IMR-90 (cell line): ENCODE data around the gene RHBDL3. TPM values are rescaled to one million over a fixed set of nuclear protein-coding genes. Genes with fewer than 3 reads are reported as not detected.

ENCODE experiments used
- ATAC-seq: fragments of 200-7000 bp; cut with Tn5 transposase; 2 replicates; pipeline ENCODE4 v1.9.1; 2020; ENCODE audit warnings: low read depth, mild to moderate bottlenecking, moderate library complexity
- BruUV-seq: library from RNA; stranded (reverse); fragments of 400-500 nt; replicated peaks from 2 replicates; lab custom pipeline; 2021; lab: Mats Ljungman, UMichigan
- CTCF ChIA-PET: fragments of 300-600 bp; formaldehyde crosslinking; extraction: SDS; loops from one replicate; lab custom pipeline; 2021; ENCODE audit warnings: antibody characterized with exemption; lab: Yijun Ruan, JAX
- POLR2A ChIA-PET: fragments of 300-600 bp; sonication (Branson Sonifier 250); formaldehyde crosslinking; loops from one replicate; lab custom pipeline; 2022; ENCODE audit warnings: antibody characterized with exemption; ENCODE audit not compliant: unreplicated experiment; lab: Charles Lee
- DNase-seq: peaks from one replicate; pipeline ENCODE4 v3.0.0; 2013
- H2AFZ ChIP-seq: replicated peaks from 2 replicates; pipeline ENCODE3; 2013; ENCODE audit warnings: low read length, mild to moderate bottlenecking; ENCODE audit not compliant: poor library complexity
- H2AK5ac ChIP-seq: 2 replicates; pipeline ENCODE4 v1.6.1; 2013; ENCODE audit warnings: low read depth, low read length, inconsistent platforms
- H2AK9ac ChIP-seq: replicated peaks from 2 replicates; pipeline ENCODE3; 2013; ENCODE audit warnings: mild to moderate bottlenecking, low read depth, low read length, moderate library complexity; ENCODE audit not compliant: poor library complexity
- H2BK120ac ChIP-seq: 2 replicates; pipeline ENCODE4 v1.6.1; 2013; ENCODE audit warnings: low read depth, low read length, inconsistent platforms
- H2BK15ac ChIP-seq: 3 replicates; pipeline ENCODE4 v1.6.1; 2013; ENCODE audit warnings: low read depth, low read length, inconsistent platforms
- H2BK20ac ChIP-seq: 2 replicates; pipeline ENCODE4 v1.6.1; 2013; ENCODE audit warnings: low read depth, mild to moderate bottlenecking, inconsistent platforms, low read length, moderate library complexity
- H2BK5ac ChIP-seq: 2 replicates; pipeline ENCODE4 v1.6.1; 2013; ENCODE audit warnings: mild to moderate bottlenecking, low read depth, low read length, inconsistent platforms; ENCODE audit not compliant: poor library complexity, severe bottlenecking
- H3K14ac ChIP-seq: replicated peaks from 2 replicates; pipeline ENCODE4 v1.6.1; 2013; ENCODE audit warnings: low read depth, low read length, inconsistent platforms
- H3K18ac ChIP-seq: 2 replicates; pipeline ENCODE4 v1.6.1; 2013; ENCODE audit warnings: low read depth, low read length, control low read depth
- H3K23ac ChIP-seq: 2 replicates; pipeline ENCODE4 v1.6.1; 2013; ENCODE audit warnings: low read depth, low read length, inconsistent platforms
- H3K27ac ChIP-seq: 2 replicates; pipeline ENCODE4 v1.5.1; 2013; ENCODE audit warnings: mild to moderate bottlenecking, control low read depth, low read length; ENCODE audit not compliant: insufficient read depth
- H3K27me3 ChIP-seq: 2 replicates; pipeline ENCODE4 v1.6.1; 2013; ENCODE audit warnings: low read length; ENCODE audit not compliant: control insufficient read depth, insufficient read depth
- H3K36me3 ChIP-seq: 2 replicates; pipeline ENCODE4 v1.6.1; 2013; ENCODE audit warnings: low read length, mixed read lengths; ENCODE audit not compliant: control insufficient read depth, insufficient read depth
- H3K4ac ChIP-seq: 2 replicates; pipeline ENCODE4 v1.6.1; 2013; ENCODE audit warnings: low read depth, low read length, inconsistent platforms
- H3K4me1 ChIP-seq: 2 replicates; pipeline ENCODE4 v1.6.1; 2013; ENCODE audit warnings: low read length, mixed read lengths; ENCODE audit not compliant: control insufficient read depth, insufficient read depth
- H3K4me2 ChIP-seq: 2 replicates; pipeline ENCODE4 v1.6.1; 2013; ENCODE audit warnings: low read depth, mild to moderate bottlenecking, control low read depth, low read length, moderate library complexity
- H3K4me3 ChIP-seq: 2 replicates; pipeline ENCODE4 v1.5.1; 2013; ENCODE audit warnings: low read depth, mild to moderate bottlenecking, control low read depth, low read length, moderate library complexity; ENCODE audit not compliant: insufficient read depth
- H3K56ac ChIP-seq: 2 replicates; pipeline ENCODE4 v1.6.1; 2013; ENCODE audit warnings: low read length, inconsistent platforms; ENCODE audit not compliant: insufficient read depth; ENCODE audit errors: extremely low read depth
- H3K79me1 ChIP-seq, 2 experiments: 2 replicates each; pipeline ENCODE4 v1.6.1; 2013; ENCODE audit warnings: low read length in 2 of 2, inconsistent platforms in 1 of 2, low read depth in 1 of 2
- H3K9ac ChIP-seq: 2 replicates; pipeline ENCODE4 v1.6.1; 2013; ENCODE audit warnings: low read depth, low read length, control low read depth
- H3K9me1 ChIP-seq: 2 replicates; pipeline ENCODE4 v1.6.1; 2013; ENCODE audit warnings: low read length, inconsistent platforms; ENCODE audit not compliant: insufficient read depth
- H3K9me3 ChIP-seq: 2 replicates; pipeline ENCODE4 v1.6.1; 2013; ENCODE audit warnings: low read length; ENCODE audit not compliant: control insufficient read depth, insufficient read depth
- H4K20me1 ChIP-seq: 2 replicates; pipeline ENCODE4 v1.6.1; 2013; ENCODE audit warnings: low read length, inconsistent platforms; ENCODE audit not compliant: insufficient read depth
- H4K5ac ChIP-seq: 2 replicates; pipeline ENCODE4 v1.6.1; 2013; ENCODE audit warnings: mild to moderate bottlenecking, low read depth, low read length, control low read depth
- H4K8ac ChIP-seq, 2 experiments: 2 replicates each; pipeline ENCODE4 v1.6.1; 2013; ENCODE audit warnings: low read depth in 2 of 2, low read length in 2 of 2, control low read depth in 1 of 2, inconsistent platforms in 1 of 2
- H4K91ac ChIP-seq: 2 replicates; pipeline ENCODE4 v1.6.1; 2013; ENCODE audit warnings: low read depth, low read length, inconsistent platforms; ENCODE audit not compliant: insufficient read depth
- BHLHE40 ChIP-seq: fragments of 150-350 bp; IDR thresholded peaks from 2 replicates; pipeline ENCODE4 v1.6.1; 2016; ENCODE audit warnings: mild to moderate bottlenecking, low read depth, low read length
- CEBPB ChIP-seq: IDR thresholded peaks from 2 replicates; pipeline ENCODE4 v1.6.1; 2012; ENCODE audit warnings: low read depth, low read length, improper control_type of control experiment
- FOS ChIP-seq: fragments of 150-350 bp; IDR thresholded peaks from 2 replicates; pipeline ENCODE4 v1.6.1; 2016; ENCODE audit warnings: low read depth, low read length
- MAFK ChIP-seq: IDR thresholded peaks from 2 replicates; pipeline ENCODE4 v1.6.1; 2012; ENCODE audit warnings: low read depth, low read length, improper control_type of control experiment
- MAZ ChIP-seq: IDR thresholded peaks from 2 replicates; pipeline ENCODE4 v1.6.1; 2012; ENCODE audit warnings: low read depth, mild to moderate bottlenecking, low read length, improper control_type of control experiment, moderate library complexity, borderline replicate concordance
- MXI1 ChIP-seq: IDR thresholded peaks from 2 replicates; pipeline ENCODE4 v1.6.1; 2012; ENCODE audit warnings: low read depth, mild to moderate bottlenecking, low read length, moderate library complexity, borderline replicate concordance
- NFE2L2 ChIP-seq: fragments of 150-350 bp; IDR thresholded peaks from 2 replicates; pipeline ENCODE4 v1.6.1; 2016; ENCODE audit warnings: low read depth, mild to moderate bottlenecking, low read length
- POLR2A ChIP-seq: IDR thresholded peaks from 2 replicates; pipeline ENCODE4 v1.6.1; 2012; ENCODE audit warnings: mild to moderate bottlenecking, low read depth, low read length
- RAD21 ChIP-seq: IDR thresholded peaks from 2 replicates; pipeline ENCODE4 v1.6.1; 2012; ENCODE audit warnings: low read length, improper control_type of control experiment
- RCOR1 ChIP-seq: IDR thresholded peaks from 2 replicates; pipeline ENCODE4 v1.6.1; 2012; ENCODE audit warnings: mild to moderate bottlenecking, low read length, improper control_type of control experiment; ENCODE audit not compliant: insufficient replicate concordance
- RFX5 ChIP-seq: IDR thresholded peaks from 2 replicates; pipeline ENCODE4 v1.8.0; 2012; ENCODE audit warnings: low read depth, mild to moderate bottlenecking, low read length, moderate library complexity
- SMC3 ChIP-seq: fragments of 150-350 bp; IDR thresholded peaks from 2 replicates; pipeline ENCODE4 v1.6.1; 2016; ENCODE audit warnings: low read depth, mild to moderate bottlenecking, antibody characterized with exemption, low read length, moderate library complexity
- WGBS, 2 experiments: methylation state at CpG; one replicate each; pipeline versions ENCODE4 v1.1.5 to v1.1.7; 2013; ENCODE audit warnings: missing lambda C conversion rate in 2 of 2; ENCODE audit not compliant: insufficient read length in 1 of 2; ENCODE audit errors: extremely low coverage in 2 of 2; 5-methylcytosine and 5-hydroxymethylcytosine counted together
- dilution Hi-C: fragments of 300-500 bp; cut with HindIII; formaldehyde crosslinking; loops from one replicate; pipeline ENCODE4 v1.14.3; 2018; ENCODE audit warnings: low sequenced_read_pairs; ENCODE audit not compliant: unreplicated experiment
- in situ Hi-C: fragments of 300-500 bp; cut with MboI; formaldehyde crosslinking; loops from 3 replicates; pipeline ENCODE4 v1.14.3; 2019; ENCODE audit warnings: low sequenced_read_pairs, inconsistent platforms, mixed read lengths
- intact Hi-C: fragments of 100-400 bp; cut with micrococcal nuclease; formaldehyde crosslinking; loops from 2 replicates; pipeline ENCODE4 v1.10.0; 2022
- polyA plus RNA-seq, 3 experiments: library from polyadenylated mRNA; depleted of rRNA; stranded (reverse); fragments of >200 nt; gene quantifications; 2 replicates each; pipeline ENCODE4 v1.2.3, GENCODE V29; 2012; ENCODE audit warnings: low replicate concordance in 1 of 3
- total RNA-seq: library from RNA; depleted of rRNA; stranded (reverse); fragments of >200 nt; gene quantifications from 2 replicates; pipeline ENCODE4 v1.2.3, GENCODE V29; 2012
- TF ChIP-seq, protein P1 (sequence below): fragments of 150-350 bp; IDR thresholded peaks from 2 replicates; pipeline ENCODE4 v1.6.1; 2017; ENCODE audit warnings: mild to moderate bottlenecking, antibody characterized with exemption, low read length, low read depth
- TF ChIP-seq, protein P2 (sequence below): fragments of 150-350 bp; IDR thresholded peaks from 2 replicates; pipeline ENCODE4 v1.6.1; 2016; ENCODE audit warnings: low read depth, mild to moderate bottlenecking, low read length, moderate library complexity, borderline replicate concordance
- TF ChIP-seq, protein P3 (sequence below): conservative IDR thresholded peaks from 2 replicates; pipeline ENCODE4 v1.5.1; 2012; ENCODE audit warnings: mild to moderate bottlenecking, low read depth, low read length, improper control_type of control experiment

Gene RHBDL3
- total and polyA plus RNA-seq, 2 of the 4 experiments (the other 2 are of a cell fraction): 0.09 to 0.18 TPM

DNA sequence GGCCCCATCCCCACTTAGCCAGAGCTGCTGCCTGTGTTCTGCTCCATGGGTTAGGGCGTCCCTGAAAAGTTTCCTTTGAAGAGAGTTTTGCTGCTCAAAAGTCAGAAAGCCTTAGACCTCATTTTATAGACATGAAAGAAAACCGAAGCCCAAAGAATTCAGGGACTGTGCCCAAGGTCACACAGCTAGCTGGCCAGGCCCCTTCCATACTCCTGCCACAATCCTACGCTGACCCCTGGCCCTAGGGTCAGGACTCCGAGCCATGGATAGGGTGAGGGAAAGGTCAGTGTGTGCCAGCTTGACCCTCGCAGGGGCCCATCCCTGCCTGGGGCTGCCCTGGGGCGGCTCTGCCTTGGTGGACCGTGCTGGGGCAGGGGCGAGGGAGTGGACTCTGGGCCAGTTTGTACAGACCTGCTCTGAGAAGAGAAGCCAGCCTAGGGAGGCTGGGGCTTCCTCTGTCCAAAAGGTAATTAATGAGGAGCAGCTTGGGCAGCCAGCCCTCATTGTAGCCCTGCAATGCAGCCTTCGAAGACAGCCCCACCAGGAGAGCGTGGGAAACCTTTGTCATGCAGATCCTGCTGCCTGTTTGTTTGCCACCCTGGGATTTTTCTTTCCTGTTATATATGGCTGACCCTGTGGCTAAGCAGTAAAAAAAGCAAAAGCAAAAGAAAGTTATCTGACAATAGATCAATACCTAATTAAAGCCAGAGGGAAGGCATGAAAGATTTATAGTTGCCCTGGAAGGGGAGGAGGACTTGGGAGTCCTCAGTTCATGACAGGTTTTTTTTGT lies 37.4 kb downstream of the RHBDL3 start:
- Histone ChIP-seq H2BK15ac (no peak overlapping the region), H3K4ac (no peak overlapping the region), H3K36me3 (no peaks in the 10 kb centered on the region), H3K4me1 (no peaks in the 10 kb centered on the region), H3K18ac (no peak overlapping the region), H3K79me1 (no peaks in the 10 kb centered on the region), H3K56ac (no peak overlapping the region), H2BK20ac (no peak overlapping the region), H3K27me3 (peaks cover 46% of the 10 kb centered on the region), H3K4me3 (no peak overlapping the region), H4K5ac (no peak overlapping the region), H2AK5ac (no peak overlapping the region), H2BK5ac (no peak overlapping the region), H4K8ac (no peak overlapping the region), H3K9ac (no peak overlapping the region), H3K27ac (no peak overlapping the region), H2BK120ac (no peak overlapping the region), H4K20me1 (no peaks in the 10 kb centered on the region), H3K14ac (no peak overlapping the region), H4K91ac (no peak overlapping the region), H2AK9ac (peak overlapping the region; percentile 37), H2AFZ (no peak overlapping the region), H3K4me2 (no peak overlapping the region), H3K9me1 (no peaks in the 10 kb centered on the region; the same call in 1 of the 2 replicates), H3K23ac (no peak overlapping the region), H3K9me3 (no peaks in the 10 kb centered on the region)
- DNase-seq (no peak), ATAC-seq (no peak)
- ChIA-PET CTCF (interaction anchor here (0.6 kb wide), 1 partner anchor 177 kb away, joined by 3 read pairs; no protein-coding TSS in a partner anchor), POLR2A (no interaction called here)
- dilution Hi-C loops: no loop called here
- BruUV-seq: no TSS peak
- WGBS, 2 experiments: 33% methylated on average over 1 of the region's 10 CpGs; no CpG with 5 or more reads in 1 of the 2 experiments
- intact Hi-C loops: no loop called here
- in situ Hi-C loops: no loop called here
- TF ChIP-seq CEBPB (no peak), RCOR1 (no peak), SMC3 (no peak), FOS (no peak), NFE2L2 (no peak), MAZ (no peak), MXI1 (no peak), RAD21 (no peak), RFX5 (no peak), POLR2A (no peak), MAFK (no peak), BHLHE40 (no peak)
- TF ChIP-seq, protein P1, sequence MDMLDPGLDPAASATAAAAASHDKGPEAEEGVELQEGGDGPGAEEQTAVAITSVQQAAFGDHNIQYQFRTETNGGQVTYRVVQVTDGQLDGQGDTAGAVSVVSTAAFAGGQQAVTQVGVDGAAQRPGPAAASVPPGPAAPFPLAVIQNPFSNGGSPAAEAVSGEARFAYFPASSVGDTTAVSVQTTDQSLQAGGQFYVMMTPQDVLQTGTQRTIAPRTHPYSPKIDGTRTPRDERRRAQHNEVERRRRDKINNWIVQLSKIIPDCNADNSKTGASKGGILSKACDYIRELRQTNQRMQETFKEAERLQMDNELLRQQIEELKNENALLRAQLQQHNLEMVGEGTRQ: no peak
- TF ChIP-seq, protein P2, sequence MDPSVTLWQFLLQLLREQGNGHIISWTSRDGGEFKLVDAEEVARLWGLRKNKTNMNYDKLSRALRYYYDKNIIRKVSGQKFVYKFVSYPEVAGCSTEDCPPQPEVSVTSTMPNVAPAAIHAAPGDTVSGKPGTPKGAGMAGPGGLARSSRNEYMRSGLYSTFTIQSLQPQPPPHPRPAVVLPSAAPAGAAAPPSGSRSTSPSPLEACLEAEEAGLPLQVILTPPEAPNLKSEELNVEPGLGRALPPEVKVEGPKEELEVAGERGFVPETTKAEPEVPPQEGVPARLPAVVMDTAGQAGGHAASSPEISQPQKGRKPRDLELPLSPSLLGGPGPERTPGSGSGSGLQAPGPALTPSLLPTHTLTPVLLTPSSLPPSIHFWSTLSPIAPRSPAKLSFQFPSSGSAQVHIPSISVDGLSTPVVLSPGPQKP: no peak
- TF ChIP-seq, protein P3, sequence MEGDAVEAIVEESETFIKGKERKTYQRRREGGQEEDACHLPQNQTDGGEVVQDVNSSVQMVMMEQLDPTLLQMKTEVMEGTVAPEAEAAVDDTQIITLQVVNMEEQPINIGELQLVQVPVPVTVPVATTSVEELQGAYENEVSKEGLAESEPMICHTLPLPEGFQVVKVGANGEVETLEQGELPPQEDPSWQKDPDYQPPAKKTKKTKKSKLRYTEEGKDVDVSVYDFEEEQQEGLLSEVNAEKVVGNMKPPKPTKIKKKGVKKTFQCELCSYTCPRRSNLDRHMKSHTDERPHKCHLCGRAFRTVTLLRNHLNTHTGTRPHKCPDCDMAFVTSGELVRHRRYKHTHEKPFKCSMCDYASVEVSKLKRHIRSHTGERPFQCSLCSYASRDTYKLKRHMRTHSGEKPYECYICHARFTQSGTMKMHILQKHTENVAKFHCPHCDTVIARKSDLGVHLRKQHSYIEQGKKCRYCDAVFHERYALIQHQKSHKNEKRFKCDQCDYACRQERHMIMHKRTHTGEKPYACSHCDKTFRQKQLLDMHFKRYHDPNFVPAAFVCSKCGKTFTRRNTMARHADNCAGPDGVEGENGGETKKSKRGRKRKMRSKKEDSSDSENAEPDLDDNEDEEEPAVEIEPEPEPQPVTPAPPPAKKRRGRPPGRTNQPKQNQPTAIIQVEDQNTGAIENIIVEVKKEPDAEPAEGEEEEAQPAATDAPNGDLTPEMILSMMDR: no peak
